GM18526 (cell line): ENCODE data around the gene CACNA2D2.

Source experiments
- POLR2A ChIP-seq: IDR thresholded peaks from 3 replicates; pipeline ENCODE4 v1.6.1; 2011; ENCODE audit not compliant: insufficient read length; ENCODE audit errors: extremely low read depth

The CACNA2D2 gene

GRCh38 chr3:50486219-50486888 lies 17.1 kb downstream of the CACNA2D2 start:
- no peak for TF ChIP-seq POLR2A

- no peak for TF ChIP-seq POLR2A
Observed at GRCh38 chr3:50484722-50485121, 18.7 kb downstream of the CACNA2D2 start.

GRCh38 chr3:50483374-50483773 lies 20.1 kb downstream of the CACNA2D2 start:
- TF ChIP-seq POLR2A: no peak

- no peak for TF ChIP-seq POLR2A
Observed at GRCh38 chr3:50481992-50482391, 21.4 kb downstream of the CACNA2D2 start.

GRCh38 chr3:50480471-50480870 lies 23.0 kb downstream of the CACNA2D2 start:
- TF ChIP-seq POLR2A: no peak

GRCh38 chr3:50479523-50479922 lies 23.9 kb downstream of the CACNA2D2 start:
- no peak for TF ChIP-seq POLR2A

- no peak for TF ChIP-seq POLR2A
Observed at GRCh38 chr3:50478671-50479260, 24.7 kb downstream of the CACNA2D2 start.

- no peak for TF ChIP-seq POLR2A
Observed at GRCh38 chr3:50478051-50478450, 25.4 kb downstream of the CACNA2D2 start.

GRCh38 chr3:50475348-50475747 lies 28.1 kb downstream of the CACNA2D2 start:
- no peak for TF ChIP-seq POLR2A

- TF ChIP-seq POLR2A: no peak
Observed at GRCh38 chr3:50474717-50475116, 28.7 kb downstream of the CACNA2D2 start.

GRCh38 chr3:50473768-50474167 lies 29.7 kb downstream of the CACNA2D2 start:
- no peak for TF ChIP-seq POLR2A

- no peak for TF ChIP-seq POLR2A
Observed at GRCh38 chr3:50472958-50473357, 30.5 kb downstream of the CACNA2D2 start.

- no peak for TF ChIP-seq POLR2A
Observed at GRCh38 chr3:50470658-50471057, 32.8 kb downstream of the CACNA2D2 start.

- no peak for TF ChIP-seq POLR2A
Observed at GRCh38 chr3:50467919-50468318, 35.5 kb downstream of the CACNA2D2 start.

GRCh38 chr3:50466177-50466576 lies 37.3 kb downstream of the CACNA2D2 start:
- no peak for TF ChIP-seq POLR2A

- TF ChIP-seq POLR2A: no peak
Observed at GRCh38 chr3:50464569-50464968, 38.9 kb downstream of the CACNA2D2 start.

- TF ChIP-seq POLR2A: no peak
Observed at GRCh38 chr3:50459785-50460184, 43.6 kb downstream of the CACNA2D2 start.
